Endothelial cell of umbilical vein (primary cell): ENCODE results near the gene TMPRSS12. TPM values are rescaled to one million over a fixed set of nuclear protein-coding genes. Genes with fewer than 3 reads are reported as not detected.

Experiments
- BruUV-seq: library from RNA; stranded (reverse); fragments of 400-500 nt; replicated peaks from 2 replicates; lab custom pipeline; 2021; lab: Mats Ljungman, UMichigan
- CTCF ChIA-PET: fragments of 300-600, 350-600 bp; sonication (Branson Sonifier 250); formaldehyde crosslinking; loops from one replicate; lab custom pipeline; 2021; ENCODE audit warnings: antibody characterized with exemption, inconsistent platforms; lab: Charles Lee
- POLR2A ChIA-PET: fragments of 300-600, 350-600 bp; sonication (Branson Sonifier 250); formaldehyde crosslinking; loops from one replicate; lab custom pipeline; 2021; ENCODE audit warnings: antibody characterized with exemption, inconsistent platforms; lab: Charles Lee
- DNase-seq: peaks from one replicate; pipeline ENCODE4 v3.0.0-alpha.2; 2011; ENCODE audit warnings: low read depth, low spot score
- FAIRE-seq: peaks from 2 replicates; lab custom pipeline; 2011; peaks lifted over from hg19 to GRCh38; lab: Jason Lieb, UNC
- H2AFZ ChIP-seq: 2 replicates; pipeline ENCODE4 v1.6.0; 2012; ENCODE audit warnings: low read depth, low read length, control low read depth, inconsistent platforms
- H3K27ac ChIP-seq: 2 replicates; pipeline ENCODE4 v1.5.1; 2011; ENCODE audit warnings: low read depth, mild to moderate bottlenecking, control low read depth, low read length, moderate library complexity; ENCODE audit not compliant: insufficient read depth
- H3K27me3 ChIP-seq, 2 experiments: 2 replicates each; pipeline versions ENCODE4 v1.6.0 to v1.6.1; 2011; ENCODE audit warnings: low read length in 2 of 2, mixed read lengths in 1 of 2; ENCODE audit not compliant: control insufficient read depth in 2 of 2, insufficient read depth in 2 of 2
- H3K36me3 ChIP-seq, 2 experiments: 2 replicates in 1 of 2; 3 replicates in 1 of 2; pipeline ENCODE4 v1.5.1; 2011; ENCODE audit warnings: low read length in 2 of 2, mild to moderate bottlenecking in 1 of 2, moderate library complexity in 1 of 2; ENCODE audit not compliant: control insufficient read depth in 2 of 2, insufficient read depth in 2 of 2; ENCODE audit errors: extremely low read depth in 1 of 2
- H3K4me1 ChIP-seq: 3 replicates; pipeline ENCODE4 v1.5.1; 2011; ENCODE audit warnings: mild to moderate bottlenecking, low read length; ENCODE audit not compliant: control insufficient read depth, insufficient read depth; ENCODE audit errors: extremely low read depth
- H3K4me2 ChIP-seq: 2 replicates; pipeline ENCODE4 v1.6.1; 2011; ENCODE audit warnings: low read length, control low read depth, mixed read lengths; ENCODE audit not compliant: insufficient read depth
- H3K4me3 ChIP-seq, 3 experiments: fragments of 200-600 bp in 1 of 3; sonication (generic), shearing (Covaris generic) in 1 of 3; replicated peaks in 1 of 3; 2 replicates each; pipeline ENCODE4 v1.5.1; 2011 to 2016; ENCODE audit warnings: control low read depth in 3 of 3, low read length in 3 of 3, mild to moderate bottlenecking in 2 of 3, inconsistent platforms in 1 of 3, low read depth in 1 of 3, moderate library complexity in 1 of 3; ENCODE audit not compliant: insufficient read depth in 1 of 3
- H3K79me2 ChIP-seq: 2 replicates; pipeline ENCODE4 v1.6.0; 2012; ENCODE audit warnings: low read length, inconsistent platforms; ENCODE audit not compliant: control insufficient read depth, insufficient read depth
- H3K9ac ChIP-seq: replicated peaks from 2 replicates; pipeline ENCODE3; 2011; ENCODE audit warnings: low read length, control low read depth; ENCODE audit not compliant: insufficient read depth; ENCODE audit errors: extremely low read depth
- H3K9me1 ChIP-seq: replicated peaks from 3 replicates; pipeline ENCODE4 v1.6.0; 2011; ENCODE audit warnings: mild to moderate bottlenecking, low read length; ENCODE audit not compliant: control insufficient read depth, insufficient read depth; ENCODE audit errors: extremely low read depth
- H3K9me3 ChIP-seq: replicated peaks from 2 replicates; pipeline ENCODE4 v1.5.1; 2012; ENCODE audit warnings: low read length, inconsistent platforms; ENCODE audit not compliant: control insufficient read depth, insufficient read depth
- H4K20me1 ChIP-seq: replicated peaks from 2 replicates; pipeline ENCODE3; 2011; ENCODE audit warnings: mild to moderate bottlenecking, low read length; ENCODE audit not compliant: control insufficient read depth, insufficient read depth; ENCODE audit errors: extremely low read depth
- CTCF ChIP-seq, 2 donors: IDR thresholded peaks; 1 replicate in 1 of 2; 2 replicates in 1 of 2; pipeline ENCODE4 v1.5.1; 2011; ENCODE audit warnings: low read length in 2 of 2, mild to moderate bottlenecking in 2 of 2, moderate library complexity in 2 of 2, control low read depth in 1 of 2, inconsistent platforms in 1 of 2, low read depth in 1 of 2; ENCODE audit not compliant: insufficient read depth in 1 of 2; ENCODE audit errors: extremely low read depth in 1 of 2
- EZH2 ChIP-seq: IDR thresholded peaks from 2 replicates; pipeline ENCODE4 v1.6.1; 2012; ENCODE audit warnings: borderline replicate concordance, low read depth, mild to moderate bottlenecking, moderate library complexity, low read length, inconsistent platforms; ENCODE audit not compliant: severe bottlenecking
- FOS ChIP-seq: IDR thresholded peaks from 2 replicates; pipeline ENCODE4 v1.6.1; 2011; ENCODE audit warnings: mild to moderate bottlenecking, low read length, moderate library complexity, borderline replicate concordance; ENCODE audit not compliant: insufficient read depth
- GATA2 ChIP-seq: IDR thresholded peaks from 2 replicates; pipeline ENCODE4 v1.7.0; 2011; ENCODE audit warnings: low read depth, mild to moderate bottlenecking, moderate library complexity, mixed read lengths, low read length; ENCODE audit not compliant: insufficient read length, insufficient read depth
- JUN ChIP-seq: IDR thresholded peaks from 2 replicates; pipeline ENCODE4 v1.6.1; 2011; ENCODE audit warnings: borderline replicate concordance, low read depth; ENCODE audit not compliant: insufficient read length, insufficient read depth
- MAX ChIP-seq: IDR thresholded peaks from 2 replicates; pipeline ENCODE4 v1.6.1; 2011; ENCODE audit not compliant: insufficient read depth, insufficient read length
- MYC ChIP-seq: IDR thresholded peaks from one replicate; pipeline ENCODE4 v1.6.1; 2011; ENCODE audit warnings: mild to moderate bottlenecking, low read depth, low read length
- POLR2A ChIP-seq: IDR thresholded peaks from 2 replicates; pipeline ENCODE4 v1.6.1; 2012; ENCODE audit warnings: low read depth, mild to moderate bottlenecking, control low read depth, low read length
- POLR2AphosphoS5 ChIP-seq: IDR thresholded peaks from 2 replicates; pipeline ENCODE4 v1.6.1; 2012; ENCODE audit warnings: low read depth, mild to moderate bottlenecking, control low read depth, low read length, moderate library complexity; ENCODE audit not compliant: insufficient read depth
- dilution Hi-C: fragments of 300-500 bp; cut with MboI; formaldehyde crosslinking; loops from one replicate; pipeline ENCODE4 v1.15.0; 2019; ENCODE audit warnings: low sequenced_read_pairs; ENCODE audit not compliant: extremely low pct_ligation_motif_present
- intact Hi-C: fragments of 100-400 bp; cut with micrococcal nuclease; formaldehyde crosslinking; loops from one replicate; pipeline ENCODE4 v1.10.0; 2022
- polyA plus RNA-seq, 4 experiments: library from polyadenylated mRNA; depleted of rRNA in 3 of 4; stranded (reverse) in 3 of 4; unstranded in 1 of 4; fragments of >200 nt; gene quantifications; 2 replicates each; pipeline versions ENCODE4 v1.2.1 to v1.2.3, GENCODE V29; 2011 to 2012; ENCODE audit warnings: missing spikeins in 1 of 4
- total RNA-seq: library from RNA; stranded (reverse); gene quantifications from 2 replicates; pipeline ENCODE4 v1.2.3, GENCODE V29; 2021

The TMPRSS12 gene
- total and polyA plus RNA-seq, 2 donors (not counting 3 experiments of a cell fraction or from before 2014, with no cell fraction given): not detected

- no peaks in the 10 kb centered on the region for H3K9me3 ChIP-seq
- dilution Hi-C loops: no loop called here
- no peak for TF ChIP-seq CTCF (IDR thresholded peaks at IDR 0.05; ENCODE audit: extremely low read depth in 1 of 2, insufficient read depth in 1 of 2, low read depth in 1 of 2, low read length in 2 of 2)
- TF ChIP-seq POLR2A: no peak
- no peak for TF ChIP-seq JUN
- CTCF ChIA-PET: interaction anchor here (1.3 to 2.7 kb wide), 2 partner anchors 55 kb away, joined by 9 to 12 read pairs; no protein-coding TSS in a partner anchor
- DNase-seq (no peak), FAIRE-seq (no peak)
- H4K20me1 ChIP-seq: no peaks in the 10 kb centered on the region
- no peaks in the 10 kb centered on the region for H3K4me1 ChIP-seq
- no TSS peak for BruUV-seq
- no peak overlapping the region for H2AFZ ChIP-seq
- H3K9me1 ChIP-seq: no peaks in the 10 kb centered on the region
- peaks cover 0 to 3% of the 10 kb centered on the region in 2 experiments for H3K36me3 ChIP-seq
- H3K4me3 ChIP-seq: no peak overlapping the region
- H3K4me2 ChIP-seq: no peak overlapping the region
- POLR2A ChIA-PET: no interaction called here
- no peaks in the 10 kb centered on the region for H3K27me3 ChIP-seq
- no peak overlapping the region for H3K9ac ChIP-seq
- H3K79me2 ChIP-seq: no peaks in the 10 kb centered on the region
- intact Hi-C loops: no loop called here
- H3K27ac ChIP-seq: no peak overlapping the region
Observed at GRCh38 chr12:50820177-50820576, 22.5 kb upstream of the TMPRSS12 start.

DNA sequence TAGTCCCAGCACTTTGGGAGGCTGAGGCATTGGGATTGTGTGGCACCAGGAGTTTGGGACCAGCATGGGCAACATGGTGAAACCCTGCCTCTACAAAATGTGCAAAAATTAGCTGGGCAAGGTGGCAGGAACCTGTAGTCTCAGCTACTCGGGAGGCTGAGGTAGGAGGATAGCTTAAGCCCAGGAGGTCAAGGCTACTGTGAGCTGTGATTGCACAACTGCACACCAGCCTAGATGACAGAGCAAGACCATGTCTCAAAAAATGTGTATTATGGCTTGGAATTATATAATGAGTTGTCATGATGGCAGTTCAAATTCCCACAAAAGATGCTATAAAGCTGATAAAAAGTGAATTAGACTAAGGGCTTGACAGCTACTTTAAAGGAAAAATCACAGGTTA is 20.6 kb upstream of the TMPRSS12 start:
- Histone ChIP-seq H4K20me1 (no peaks in the 10 kb centered on the region), H2AFZ (no peak overlapping the region), H3K27ac (no peak overlapping the region), H3K36me3 (no peaks in the 10 kb centered on the region), H3K9me3 (no peaks in the 10 kb centered on the region), H3K79me2 (no peaks in the 10 kb centered on the region), H3K4me1 (no peaks in the 10 kb centered on the region), H3K9ac (no peak overlapping the region), H3K4me3 (no peak overlapping the region), H3K4me2 (no peak overlapping the region), H3K9me1 (no peaks in the 10 kb centered on the region), H3K27me3 (no peaks in the 10 kb centered on the region)
- no peak for DNase-seq
- POLR2A ChIA-PET: no interaction called here
- dilution Hi-C loops: no loop called here
- intact Hi-C loops: no loop called here
- CTCF ChIA-PET: interaction anchor here (0.6 to 1.9 kb wide), 5 partner anchors 9 to 431 kb away, joined by 3 to 16 read pairs (median 4); no protein-coding TSS in a partner anchor
- TF ChIP-seq MAX (no peak), POLR2A (no peak), JUN (no peak), GATA2 (no peak), MYC (no peak), EZH2 (no peak), FOS (no peak), POLR2AphosphoS5 (no peak), CTCF (IDR thresholded peaks at IDR 0.05; ENCODE audit: extremely low read depth in 1 of 2, insufficient read depth in 1 of 2, low read depth in 1 of 2, low read length in 2 of 2) (no peak)
- FAIRE-seq: no peak
- BruUV-seq: no TSS peak
